Posterior vena cava (tissue), 2 donors: ENCODE results near the gene ALDH5A1. TPM values are rescaled to one million over a fixed set of nuclear protein-coding genes. Genes with fewer than 3 reads are reported as not detected.

ENCODE experiments used
- DNase-seq: peaks from one replicate; pipeline ENCODE4 v3.0.0-alpha.2; 2020; ENCODE audit warnings: low spot score
- intact Hi-C, 2 donors: fragments of 100-400 bp; cut with DNase I; formaldehyde crosslinking; loops; one replicate each; pipeline versions ENCODE4 v1.14.1 to v1.14.2; 2022 to 2023
- long read RNA-seq, 2 donors: library from polyadenylated mRNA; unstranded; transcript quantifications; one replicate each; pipeline ENCODE4 v2.0.0, GENCODE V29; 2020 to 2021
- total RNA-seq, 2 donors: library from RNA; stranded (reverse); fragmentation: NEBNext Ultra II Directional; extraction: Animal tissue kit (Norgen Biotek cat#: 25700); gene quantifications; one replicate each; pipeline ENCODE4 v1.2.1, GENCODE V29; 2021
- donor health status: DM: yes; HTN: yes; CAD: no.
- donor health status: DM: yes; HTN: yes; CAD: no.

Gene ALDH5A1
- total RNA-seq, result 1 to 10 TPM; 4.0 to 4.8 TPM
- long read RNA-seq, donor 1, partial matches to known transcripts, result 2 of 4 reads
- long read RNA-seq, donor 1, other reads (novel, unspliced or antisense), result 1 of 4 reads
- long read RNA-seq, donor 2, result 0 reads

DNA sequence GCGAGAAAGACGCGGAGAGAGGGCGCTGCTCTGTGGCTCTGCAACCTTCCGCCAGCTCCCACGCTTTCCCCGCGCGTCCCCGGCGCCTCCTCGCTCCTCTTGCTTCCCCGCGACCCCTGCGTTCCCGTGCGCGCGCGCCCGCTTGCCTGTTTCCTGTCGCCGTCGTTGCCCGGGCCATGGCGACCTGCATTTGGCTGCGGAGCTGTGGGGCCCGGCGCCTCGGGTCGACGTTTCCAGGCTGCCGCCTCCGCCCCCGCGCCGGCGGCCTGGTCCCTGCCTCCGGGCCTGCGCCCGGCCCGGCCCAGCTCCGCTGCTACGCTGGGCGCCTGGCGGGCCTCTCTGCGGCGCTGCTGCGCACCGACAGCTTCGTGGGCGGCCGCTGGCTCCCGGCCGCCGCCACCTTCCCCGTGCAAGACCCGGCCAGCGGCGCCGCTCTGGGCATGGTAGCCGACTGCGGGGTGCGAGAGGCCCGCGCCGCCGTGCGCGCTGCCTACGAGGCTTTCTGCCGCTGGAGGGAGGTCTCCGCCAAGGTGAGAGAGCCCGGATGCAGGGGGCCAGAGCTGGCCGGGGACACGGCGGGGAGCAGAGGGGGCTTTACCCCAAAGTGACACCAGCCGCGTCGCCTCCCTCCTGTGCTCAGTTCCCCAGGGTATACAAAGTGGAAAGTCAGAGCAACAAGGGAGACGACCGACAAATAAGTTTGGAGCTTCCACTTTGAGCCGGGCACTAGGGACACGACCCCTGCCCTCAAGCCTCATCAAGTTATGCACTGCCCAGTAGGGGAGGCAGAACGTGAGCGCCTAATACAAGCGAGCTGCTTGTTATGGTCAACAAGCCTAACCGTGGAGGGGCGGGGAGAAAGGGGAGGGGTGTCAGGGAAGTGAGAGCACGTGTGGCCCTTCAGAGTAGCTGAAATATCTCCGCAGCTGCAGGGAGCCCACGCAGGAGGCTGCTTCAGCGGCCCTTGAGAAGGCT lies at the start of gene ALDH5A1:
Gene ALDH5A1, plus strand, starts transcription at position 149 of the 975 bp plus-strand sequence. Its CDS starts 28 bp downstream, at position 177.
- intact Hi-C loops, result no loop called here

DNA sequence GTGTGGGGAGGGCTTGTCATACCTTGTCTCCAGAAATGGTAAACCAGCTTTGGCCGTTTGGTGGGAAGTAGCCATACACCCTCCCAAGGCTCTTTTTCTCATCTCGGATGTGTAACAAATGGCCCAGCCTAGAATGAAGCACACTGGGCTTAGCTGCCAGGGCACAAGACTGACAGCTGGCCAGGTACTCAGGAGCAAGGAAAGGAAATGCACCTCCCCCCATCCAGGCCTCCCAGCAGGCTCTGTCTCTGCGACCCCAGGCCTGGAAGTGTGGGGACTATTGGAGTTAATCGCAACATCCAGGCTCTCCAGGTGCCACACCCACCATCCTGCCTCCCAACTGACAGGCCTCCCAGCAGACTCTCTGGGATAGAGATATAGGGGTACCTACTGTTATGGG lies 49.1 kb upstream of the ALDH5A1 start:
- no peak for DNase-seq
- intact Hi-C loops, result no loop called here

More for the DNA sequence above, at the start of gene ALDH5A1:
- DNase-seq, result peak; percentile 91

DNA sequence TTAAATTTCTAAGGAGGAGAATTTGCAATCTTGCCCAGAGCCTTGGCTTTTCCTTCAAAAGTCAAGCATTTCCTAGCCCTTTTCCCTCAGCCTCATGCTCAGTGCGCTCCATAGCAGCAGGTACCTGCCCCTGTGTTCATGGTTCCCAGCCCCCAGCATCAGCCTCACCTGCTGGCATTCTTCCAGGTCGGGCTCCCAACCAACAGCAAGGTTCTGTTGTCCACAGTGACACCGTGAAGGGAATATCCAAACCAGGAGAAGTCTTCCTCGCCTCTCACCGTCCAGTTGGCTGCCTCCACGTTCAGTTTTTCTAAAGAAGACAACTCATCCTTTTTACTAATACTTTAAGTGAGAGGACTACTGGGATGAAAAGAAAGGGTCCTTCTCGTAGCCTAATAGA lies 48.1 kb upstream of the ALDH5A1 start:
- DNase-seq, result no peak
- intact Hi-C loops, result no loop called here

DNA sequence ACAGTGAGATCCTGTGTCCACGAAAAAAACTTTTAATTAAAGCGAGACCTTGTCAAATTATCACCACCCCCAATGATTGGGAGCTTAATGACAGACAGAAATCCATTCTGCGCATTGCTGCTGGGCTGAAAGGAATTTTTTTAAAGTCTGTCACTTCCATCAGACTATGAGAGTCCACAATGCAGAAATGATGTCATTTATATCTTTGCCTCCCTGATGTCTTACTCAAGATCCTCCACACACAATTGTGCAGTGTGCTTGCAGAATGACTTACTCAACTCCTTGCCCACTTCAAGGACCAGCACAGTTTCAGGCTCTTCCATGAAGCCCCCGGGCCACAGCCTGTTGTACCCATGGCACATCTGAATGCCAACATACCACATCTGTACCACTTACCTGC lies 46.4 kb upstream of the ALDH5A1 start:
- no peak for DNase-seq
- intact Hi-C loops, result no loop called here

DNA sequence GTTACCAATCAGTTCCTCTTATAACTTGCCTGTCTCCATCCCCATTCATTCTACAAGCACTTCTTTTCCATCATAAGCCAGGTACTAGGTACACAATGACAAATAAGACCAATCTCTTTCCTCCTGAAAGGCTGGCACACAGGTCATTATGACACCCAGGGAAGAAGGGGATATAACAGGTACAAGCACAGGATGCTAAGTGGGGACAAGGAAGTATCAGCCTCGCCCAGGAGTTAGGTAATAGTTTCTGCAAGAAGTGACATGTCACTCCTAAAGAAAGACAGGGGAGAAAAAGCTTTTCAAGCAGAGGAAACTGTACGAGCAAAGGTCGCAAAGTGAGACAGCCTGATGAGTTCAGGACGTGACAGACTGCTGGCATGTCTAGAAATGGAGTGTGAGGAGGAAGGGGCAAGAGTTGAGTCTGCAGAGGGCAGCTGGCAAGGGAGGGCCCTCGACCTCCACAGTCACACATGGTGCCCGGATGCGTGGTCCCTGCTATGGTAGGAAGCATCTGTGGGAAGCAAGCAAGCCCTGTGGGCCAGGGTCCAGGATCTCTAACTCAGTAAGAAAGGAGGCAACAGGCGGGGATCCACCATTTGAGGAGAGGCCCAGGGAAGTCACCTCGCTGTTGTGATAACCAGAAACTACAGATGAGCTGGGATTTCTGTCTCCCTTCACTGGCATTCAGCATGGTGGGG lies 45.8 kb upstream of the ALDH5A1 start:
- DNase-seq, result no peak
- intact Hi-C loops, result no loop called here

DNA sequence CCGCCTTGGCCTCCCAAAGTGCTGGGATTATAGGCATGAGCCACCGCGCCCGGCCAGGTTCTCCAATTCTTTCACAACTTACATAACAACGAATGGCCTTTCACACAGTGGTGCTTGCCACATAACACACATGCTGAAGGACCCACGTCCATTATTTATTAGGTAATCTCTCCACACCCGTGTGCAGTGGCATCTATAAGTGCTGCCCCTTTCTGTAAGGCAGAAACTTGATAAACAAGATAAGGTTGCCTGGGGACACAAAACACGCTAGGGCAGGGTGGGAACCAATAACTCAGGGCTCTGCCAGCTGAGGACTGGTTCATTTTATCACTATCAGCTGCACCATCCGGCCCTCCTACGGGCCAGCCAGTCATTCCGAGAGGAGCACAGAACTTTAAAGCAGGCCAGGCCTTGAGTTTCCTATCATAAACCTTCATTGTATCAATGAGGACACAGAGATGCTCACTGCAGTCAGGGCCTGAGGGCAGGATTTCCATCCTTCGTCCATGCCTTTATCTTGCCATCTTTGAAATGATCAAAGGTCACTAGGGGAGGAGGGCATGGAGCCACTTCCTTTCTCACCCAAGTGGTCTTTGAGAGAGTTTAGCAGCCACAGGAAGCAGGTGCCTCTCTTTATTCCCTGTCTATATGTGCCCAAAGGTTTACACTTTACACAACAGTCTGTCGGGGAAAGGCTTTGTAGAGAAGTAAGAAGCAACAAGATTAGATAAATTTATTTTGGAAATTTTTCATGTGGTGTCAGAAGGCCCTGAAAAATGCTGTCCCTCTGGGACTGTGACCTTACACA lies 43.0 kb upstream of the ALDH5A1 start:
- DNase-seq, result no peak
- intact Hi-C loops, result no loop called here

DNA sequence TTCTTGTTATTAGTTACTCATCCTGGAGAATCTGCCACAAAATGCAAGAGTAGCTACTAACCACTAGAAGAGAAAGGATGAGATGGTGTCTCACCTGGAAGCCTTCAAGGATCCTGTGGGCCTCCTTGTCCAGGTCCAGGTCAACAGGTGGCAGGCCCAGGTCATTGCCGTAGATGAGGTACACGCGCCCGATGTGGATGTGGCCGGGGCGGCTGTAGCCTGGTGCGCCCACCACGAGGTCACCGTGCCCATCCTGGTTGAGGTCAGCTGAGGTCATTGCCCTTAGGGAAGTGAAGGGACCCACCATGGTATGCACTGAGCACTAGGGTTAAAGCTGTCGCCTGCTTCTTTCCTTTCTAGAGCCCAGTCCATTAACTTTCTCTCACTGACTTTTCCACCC lies 40.8 kb upstream of the ALDH5A1 start:
- intact Hi-C loops, result no loop called here
- DNase-seq, result no peak

DNA sequence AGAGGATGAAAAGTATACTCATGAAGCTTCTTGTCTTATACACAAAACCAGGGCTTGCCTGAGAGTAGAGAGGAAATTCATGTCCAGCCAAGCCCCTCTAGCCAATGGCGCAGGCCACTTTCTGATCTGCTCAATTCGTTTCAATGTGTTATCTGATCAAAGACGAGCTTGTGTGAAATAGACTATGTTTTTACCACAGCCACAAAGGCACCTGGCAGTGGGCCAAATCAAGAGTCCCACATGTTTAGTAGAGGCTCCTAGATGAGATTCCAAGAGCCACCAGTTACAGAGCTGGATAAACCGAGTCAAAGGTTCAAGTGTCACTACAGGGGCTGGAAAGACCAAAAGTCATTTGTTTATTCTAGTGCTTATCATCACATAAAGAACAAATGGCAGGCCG lies 40.3 kb upstream of the ALDH5A1 start:
- DNase-seq, result no peak
- intact Hi-C loops, result no loop called here

DNA sequence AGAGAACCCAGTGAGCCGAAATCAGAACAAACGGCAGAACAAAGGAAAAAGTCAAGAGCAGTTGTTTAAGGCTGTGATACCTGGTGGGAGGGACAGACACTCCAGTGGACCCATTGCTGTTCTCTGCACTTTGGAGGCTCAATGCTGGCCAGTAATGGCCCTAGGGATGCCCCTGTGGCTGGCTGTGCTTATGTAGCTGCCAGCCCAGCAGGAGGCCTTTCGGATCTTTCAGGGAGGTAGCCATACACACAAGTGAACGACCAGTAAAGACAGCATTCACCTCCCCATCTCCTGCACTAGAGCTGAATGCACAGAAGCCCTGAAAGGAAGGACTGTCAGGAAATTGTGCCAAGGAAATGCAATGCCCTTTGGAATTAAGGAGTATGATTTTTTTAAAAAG lies 39.7 kb upstream of the ALDH5A1 start:
- intact Hi-C loops, result no loop called here
- no peak for DNase-seq

DNA sequence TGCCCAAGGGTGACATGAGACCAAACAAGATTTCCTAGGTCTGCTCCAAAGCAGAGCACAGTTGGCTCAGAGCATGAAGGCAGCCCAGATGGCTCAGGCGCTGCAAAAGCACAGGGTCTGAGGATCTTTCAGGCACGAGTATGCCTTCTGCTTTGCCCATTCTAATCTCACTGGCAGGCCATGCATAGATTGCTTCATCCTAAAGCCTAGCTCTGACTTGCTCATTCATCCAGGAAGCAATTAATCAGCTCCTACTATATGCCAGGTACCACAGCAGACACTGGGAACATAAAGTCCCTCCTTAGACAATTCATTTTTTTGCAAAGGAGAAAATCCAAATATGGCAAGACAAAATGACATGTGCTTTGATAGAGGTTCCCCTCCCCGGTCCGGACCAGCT lies 36.6 kb upstream of the ALDH5A1 start:
- no peak for DNase-seq
- intact Hi-C loops, result no loop called here

DNA sequence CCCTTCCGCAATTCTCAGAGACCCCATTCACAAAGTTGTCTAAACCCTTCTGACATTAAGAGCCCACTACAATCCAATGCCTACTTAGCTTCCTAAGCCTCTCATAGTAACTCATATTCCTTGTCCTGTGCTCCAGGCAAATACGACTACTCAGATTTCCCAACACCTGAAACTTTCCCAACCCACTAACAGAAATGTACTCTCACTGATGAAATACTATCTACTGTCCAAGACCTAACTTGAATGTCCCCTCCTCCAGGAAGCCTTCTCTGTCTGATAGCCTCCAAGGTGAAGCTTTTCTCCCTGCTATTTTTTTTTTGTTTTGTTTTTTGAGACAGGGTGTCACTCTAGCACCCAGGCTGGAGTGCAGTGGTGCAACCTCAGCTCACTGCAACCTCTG lies 35.8 kb upstream of the ALDH5A1 start:
- intact Hi-C loops, result no loop called here

DNA sequence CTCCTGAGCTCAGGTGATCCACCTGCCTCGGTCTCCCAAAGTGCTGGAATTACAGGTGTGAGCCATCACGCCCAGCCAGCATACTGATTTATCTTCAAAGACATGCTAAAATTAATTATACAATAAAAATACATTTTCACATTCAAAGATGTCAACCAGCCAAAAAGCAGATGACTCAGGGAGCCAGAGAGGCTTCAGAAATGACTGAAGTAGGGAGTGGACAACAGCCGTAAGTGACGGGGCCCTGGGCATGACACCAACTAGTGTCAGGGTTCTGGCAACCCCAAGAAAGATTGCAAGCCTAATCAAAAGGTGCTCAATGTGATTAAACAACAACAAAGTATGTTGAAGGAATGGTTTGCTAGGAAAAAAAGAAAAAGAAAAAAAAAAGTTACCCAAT lies 33.8 kb upstream of the ALDH5A1 start:
- no peak for DNase-seq
- intact Hi-C loops, result no loop called here

More for the DNA sequence above, 35.8 kb upstream of the ALDH5A1 start:
- DNase-seq, result no peak

DNA sequence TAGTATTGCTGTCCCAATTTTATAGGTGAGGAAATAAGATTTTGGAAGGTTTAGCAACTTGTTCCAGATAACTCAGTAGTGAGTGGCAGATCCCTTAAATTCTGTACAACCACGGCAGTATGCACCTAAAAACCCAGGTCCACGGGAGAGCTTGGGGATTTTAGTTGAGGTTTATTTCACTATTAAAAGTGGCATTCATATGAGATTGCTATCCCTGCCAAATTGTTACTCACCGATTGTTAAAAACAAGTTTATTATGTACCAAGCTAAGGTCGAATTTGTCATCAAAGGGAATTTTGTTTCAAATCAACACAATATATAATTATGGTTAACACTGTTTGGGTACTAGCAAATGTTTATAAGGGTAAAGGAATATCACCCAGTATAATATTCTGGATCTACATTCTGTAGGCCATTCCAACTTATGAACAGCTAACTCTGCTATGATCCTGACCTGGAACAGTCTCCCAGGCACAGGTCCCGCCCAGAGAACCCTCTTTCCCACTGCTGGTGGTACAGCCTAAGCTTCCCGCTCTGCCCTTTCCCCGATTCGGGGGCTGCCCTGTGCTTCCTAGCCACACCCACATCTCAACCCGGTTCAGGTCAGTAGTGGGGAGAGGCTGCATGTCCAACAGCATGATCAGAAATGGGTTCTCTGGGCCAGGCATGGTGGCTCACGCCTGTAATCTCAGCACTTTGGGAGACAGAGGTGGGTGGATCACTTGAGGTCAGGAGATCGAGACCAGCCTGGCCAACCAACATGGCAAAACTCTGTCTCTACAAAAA lies 30.3 kb upstream of the ALDH5A1 start:
- intact Hi-C loops, result no loop called here

DNA sequence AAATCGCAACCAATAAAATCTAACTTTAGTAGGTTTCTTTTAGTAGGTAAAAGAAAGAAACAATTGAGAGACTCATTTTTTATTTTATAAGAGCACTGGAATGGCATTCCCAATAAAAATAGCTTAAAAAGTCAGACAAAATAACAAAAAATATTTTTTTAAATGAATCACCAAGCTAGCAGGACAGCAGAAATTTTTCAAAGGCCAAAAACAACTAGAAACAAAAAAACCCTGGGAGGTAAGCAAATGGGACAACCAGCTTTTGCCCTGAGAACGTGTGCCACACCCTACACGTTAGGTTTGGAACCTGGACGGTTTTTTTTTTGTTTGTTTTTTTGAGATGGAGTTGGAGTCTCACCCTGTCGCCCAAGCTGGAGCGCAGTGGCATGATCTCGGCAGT lies 25.0 kb upstream of the ALDH5A1 start:
- DNase-seq, result no peak
- intact Hi-C loops, result no loop called here

More for the DNA sequence above, 30.3 kb upstream of the ALDH5A1 start:
- no peak for DNase-seq

DNA sequence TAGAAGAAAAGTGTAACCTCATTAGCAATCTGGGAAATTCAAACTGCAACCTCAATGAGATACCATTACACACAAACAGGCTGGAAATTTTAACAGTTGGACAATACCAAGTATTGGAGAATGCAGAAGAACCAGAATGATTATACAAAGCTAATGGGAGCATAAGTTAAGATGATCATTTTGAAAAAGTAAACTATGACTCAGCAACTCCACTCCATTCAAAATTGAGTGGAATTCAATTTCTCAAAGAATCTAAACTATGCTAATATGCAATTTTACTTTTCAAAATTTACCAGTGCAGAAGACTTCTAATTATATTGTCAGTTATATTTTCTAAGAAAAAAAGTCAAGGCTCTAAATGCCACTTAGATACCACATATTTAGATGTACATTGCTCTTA lies 22.6 kb upstream of the ALDH5A1 start:
- intact Hi-C loops, result no loop called here
- no peak for DNase-seq

DNA sequence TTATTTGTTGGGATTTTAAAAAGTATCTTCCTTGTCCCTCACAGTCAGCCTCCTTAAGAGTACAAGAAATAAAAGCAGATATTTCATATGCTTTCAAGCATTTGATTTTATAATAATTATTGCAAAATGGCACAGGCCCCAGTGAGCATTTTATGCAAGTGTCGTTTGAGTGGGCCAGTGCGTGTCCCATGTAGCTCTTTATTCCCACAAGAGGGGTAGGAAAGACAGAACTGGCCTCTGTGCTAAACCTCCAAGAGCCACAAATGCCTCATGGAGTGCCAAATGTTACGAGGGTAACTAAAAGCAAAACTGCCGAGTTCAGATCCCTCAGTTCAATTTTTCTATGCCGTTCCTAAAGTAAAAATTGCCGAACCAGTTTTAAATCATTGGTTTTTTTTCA lies 18.1 kb upstream of the ALDH5A1 start:
- DNase-seq, result no peak
- intact Hi-C loops, result no loop called here

DNA sequence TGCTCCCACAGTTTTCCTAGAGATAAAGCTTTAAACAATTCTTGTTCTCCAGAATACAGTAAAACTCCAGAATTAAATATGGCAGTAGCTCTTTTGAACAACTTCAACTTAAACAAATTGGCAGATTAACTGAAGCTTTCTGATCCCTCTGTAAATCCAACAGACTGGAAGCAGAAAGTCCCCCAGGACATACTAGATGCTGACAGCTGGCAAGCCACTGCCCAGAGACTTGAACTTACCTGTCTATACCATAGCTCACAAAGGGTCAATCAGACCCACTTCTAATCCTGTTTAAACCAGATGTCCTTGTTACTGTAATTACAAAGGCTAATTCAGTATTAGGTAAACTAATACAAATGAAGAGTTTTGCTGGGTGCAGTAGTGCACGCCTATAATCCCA lies 17.7 kb upstream of the ALDH5A1 start:
- intact Hi-C loops, result no loop called here
- no peak for DNase-seq

DNA sequence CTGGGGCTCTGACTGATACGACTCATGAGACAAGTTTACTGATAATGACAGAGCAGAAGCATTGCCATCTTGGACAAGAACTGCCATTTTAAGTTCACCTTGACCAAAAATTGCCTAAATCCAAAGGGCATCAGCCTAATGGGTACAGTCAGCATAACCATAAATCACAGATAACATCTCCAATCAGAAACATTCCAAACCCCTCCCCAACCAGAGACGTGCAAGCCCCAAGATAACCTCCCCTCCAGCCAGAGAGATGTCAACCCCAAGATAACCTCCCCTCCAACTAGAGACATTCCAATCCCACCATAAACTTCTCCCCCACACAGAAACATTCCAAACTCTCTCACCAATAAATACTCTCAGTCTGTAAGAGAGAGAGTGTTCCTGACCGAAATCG lies 15.9 kb upstream of the ALDH5A1 start:
- intact Hi-C loops, result no loop called here
- DNase-seq, result no peak

DNA sequence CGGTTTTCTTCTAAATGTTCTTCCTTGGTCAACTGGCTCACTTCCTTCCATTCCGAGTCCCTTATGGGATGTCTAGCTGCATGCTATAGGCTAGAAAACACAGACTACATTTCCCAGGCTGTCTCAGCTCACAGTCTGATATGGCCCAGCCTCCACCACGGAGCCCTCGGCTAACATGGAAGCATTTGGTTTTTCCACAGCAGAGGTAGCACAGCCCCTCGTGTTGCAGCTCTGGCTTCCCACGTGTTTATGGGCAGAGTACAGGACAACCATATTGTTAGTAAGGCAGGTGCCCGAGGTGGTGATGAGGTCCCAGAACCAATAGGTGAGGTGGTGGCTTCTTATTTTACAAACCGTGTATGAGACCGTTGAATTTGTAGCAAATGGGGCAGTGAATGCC lies 14.1 kb upstream of the ALDH5A1 start:
- DNase-seq, result no peak
- intact Hi-C loops, result no loop called here
